22Rv1 (cell line): ENCODE measurements around the gene CSPG4.
"Not testable (repeated sequence)": the region's sequence is repeated elsewhere in the genome, so short reads cannot be mapped to it uniquely, and the experiment has no call there.

ENCODE experiments used
- CTCF ChIP-seq: fragments of 450-650 bp; IDR thresholded peaks from 2 replicates; pipeline ENCODE4 v1.5.1; 2017; ENCODE audit warnings: mild to moderate bottlenecking
- ZFX ChIP-seq: fragments of 450-650 bp; IDR thresholded peaks from 2 replicates; pipeline ENCODE4 v1.6.1; 2017; ENCODE audit warnings: antibody characterized with exemption, borderline replicate concordance

DNA sequence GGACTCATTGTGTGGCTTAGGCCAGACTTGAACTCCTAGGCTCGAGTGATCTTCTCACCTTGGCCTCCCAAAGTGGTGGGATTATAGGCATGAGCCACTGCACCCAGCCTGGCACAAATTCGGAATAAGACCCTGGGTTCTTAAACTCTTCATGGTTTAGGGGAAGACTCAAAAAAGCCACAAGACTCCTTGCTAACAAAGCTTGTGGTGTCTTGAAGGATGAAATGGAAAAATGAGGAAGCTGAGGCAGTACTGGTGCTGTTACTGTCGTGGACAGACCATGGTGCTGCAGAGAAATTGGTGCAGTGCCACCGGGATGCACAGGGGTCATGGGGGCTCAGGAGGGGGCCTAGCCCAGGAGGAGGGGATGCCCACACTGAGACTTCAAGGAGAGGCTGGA lies 20.3 kb downstream of the CSPG4 start:
- not testable (repeated sequence) for TF ChIP-seq ZFX, CTCF
